HFFc6 (cell line): ENCODE results near the gene DUS2. TPM values are rescaled to one million over a fixed set of nuclear protein-coding genes. Genes with fewer than 3 reads are reported as not detected.
"Not testable (repeated sequence)": the region's sequence is repeated elsewhere in the genome, so short reads cannot be mapped to it uniquely, and the experiment has no call there.

Source experiments
- DNase-seq: peaks from one replicate; pipeline ENCODE4 v3.0.0-alpha.2; 2018
- H3K27ac Mint-ChIP-seq: 2 replicates; pipeline ENCODE4 v1.8.0; 2020; ENCODE audit warnings: mild to moderate bottlenecking, mixed read lengths
- H3K27me3 Mint-ChIP-seq: 2 replicates; pipeline ENCODE4 v1.8.0; 2021; ENCODE audit warnings: mild to moderate bottlenecking, moderate library complexity, mixed read lengths; ENCODE audit not compliant: insufficient read depth
- H3K36me3 Mint-ChIP-seq: 2 replicates; pipeline ENCODE4 v1.8.0; 2021; ENCODE audit warnings: low read depth, mixed read lengths
- H3K4me1 Mint-ChIP-seq: 2 replicates; pipeline ENCODE4 v1.8.0; 2020; ENCODE audit warnings: low read depth, mixed read lengths
- H3K4me3 Mint-ChIP-seq: 2 replicates; pipeline ENCODE4 v1.8.0; 2020; ENCODE audit warnings: mild to moderate bottlenecking, moderate library complexity, mixed read lengths
- H3K9me3 Mint-ChIP-seq: 2 replicates; pipeline ENCODE4 v1.8.0; 2020; ENCODE audit warnings: mild to moderate bottlenecking, mixed read lengths
- CTCF ChIP-seq: fragments of 200-600 bp; sonication (generic); IDR thresholded peaks from 2 replicates; pipeline ENCODE4 v1.5.0; 2021; ENCODE audit warnings: antibody characterized with exemption, mild to moderate bottlenecking
- total RNA-seq, 6 experiments: library from RNA; stranded (reverse); fragmentation: NEBNext Ultra II Directional; extraction: Animal tissue kit (Norgen Biotek cat#: 25700); gene quantifications; 2 replicates in 1 of 6; 3 replicates in 5 of 6; pipeline ENCODE4 v1.2.3, GENCODE V29; 2021

The DUS2 gene
- total RNA-seq, 6 experiments from 2014 or later = 13.3 to 17.4 (median 15.9) TPM

GRCh38 chr16:68117884-68118283 lies 94.8 kb downstream of the DUS2 start:
- no peak for DNase-seq
- no peaks in the 10 kb centered on the region for H3K4me1 Mint-ChIP-seq
- H3K27ac Mint-ChIP-seq = no peak overlapping the region
- no peak overlapping the region for H3K4me3 Mint-ChIP-seq
- TF ChIP-seq CTCF = no peak
- H3K27me3 Mint-ChIP-seq = no peaks in the 10 kb centered on the region
- H3K9me3 Mint-ChIP-seq = no peaks in the 10 kb centered on the region
- no peaks in the 10 kb centered on the region for H3K36me3 Mint-ChIP-seq

GRCh38 chr16:68118954-68119353 lies 95.9 kb downstream of the DUS2 start:
- not testable (repeated sequence) for H3K36me3 Mint-ChIP-seq, DNase-seq, H3K4me1 Mint-ChIP-seq, H3K27me3 Mint-ChIP-seq, H3K27ac Mint-ChIP-seq, H3K4me3 Mint-ChIP-seq, H3K9me3 Mint-ChIP-seq

- H3K4me1 Mint-ChIP-seq, H3K4me3 Mint-ChIP-seq, DNase-seq, H3K36me3 Mint-ChIP-seq, H3K9me3 Mint-ChIP-seq, H3K27ac Mint-ChIP-seq, H3K27me3 Mint-ChIP-seq: not testable (repeated sequence)
Measured at GRCh38 chr16:68120496-68120895, 97.4 kb downstream of the DUS2 start.

GRCh38 chr16:68126395-68126794 lies 103.3 kb downstream of the DUS2 start:
- Mint-ChIP-seq H3K4me3 (no peak overlapping the region), H3K27me3 (peaks cover 1% of the 10 kb centered on the region; the same call in 1 of the 2 replicates), H3K27ac (no peak overlapping the region), H3K9me3 (no peaks in the 10 kb centered on the region), H3K4me1 (peaks cover 23% of the 10 kb centered on the region), H3K36me3 (peaks cover 4% of the 10 kb centered on the region; the same call in 1 of the 2 replicates)
- no peak for TF ChIP-seq CTCF
- no peak for DNase-seq

- H3K9me3 Mint-ChIP-seq = no peaks in the 10 kb centered on the region
- H3K4me3 Mint-ChIP-seq = no peak overlapping the region
- H3K27ac Mint-ChIP-seq = peak overlapping the region; percentile 52
- H3K36me3 Mint-ChIP-seq = peaks cover 9% of the 10 kb centered on the region
- peaks cover 1% of the 10 kb centered on the region; the same call in 1 of the 2 replicates for H3K27me3 Mint-ChIP-seq
- DNase-seq = no peak
- peaks cover 35% of the 10 kb centered on the region for H3K4me1 Mint-ChIP-seq
- no peak for TF ChIP-seq CTCF
Measured at GRCh38 chr16:68128577-68129305, 105.7 kb downstream of the DUS2 start.

Other genes with a start within 250 kb of the DUS2 start
- 10 to 100 TPM; 11.5 to 15.6 (median 12.8) TPM for gene RANBP10, start 216.7 kb upstream of the DUS2 start, total RNA-seq
- 1 to 10 TPM in 2 of 6 experiments, under 1 TPM in 4; 0.23 to 1.3 (median 0.79) TPM for gene TSNAXIP1, start 216.4 kb upstream of the DUS2 start, total RNA-seq
- gene THAP11, start 181.0 kb upstream of the DUS2 start, total RNA-seq = 10 to 100 TPM; 15.1 to 18.6 (median 16.2) TPM
- 100 to 1,000 TPM; 182 to 195 (median 185) TPM for gene NUTF2, start 176.4 kb upstream of the DUS2 start, total RNA-seq
- 10 to 100 TPM; 51.2 to 64.2 (median 59.7) TPM for gene CENPT, start 175.6 kb upstream of the DUS2 start, total RNA-seq
- 10 to 100 TPM; 60.2 to 81.0 (median 63.6) TPM for gene EDC4, start 150.2 kb upstream of the DUS2 start, total RNA-seq
- under 1 TPM in 3 of 6 experiments, not detected in 3; 0.25 to 0.51 (median 0.38) TPM for gene NRN1L, start 138.4 kb upstream of the DUS2 start, total RNA-seq
- 10 to 100 TPM; 25.2 to 34.1 (median 29.3) TPM for gene PSKH1, start 130.0 kb upstream of the DUS2 start, total RNA-seq
- gene CTRL, start 91.4 kb upstream of the DUS2 start, total RNA-seq = under 1 TPM; 0.25 to 0.63 (median 0.43) TPM
- gene PSMB10, start 86.4 kb upstream of the DUS2 start, total RNA-seq = 10 to 100 TPM; 36.3 to 49.7 (median 40.0) TPM
- 10 to 100 TPM; 17.6 to 21.8 (median 19.8) TPM for gene LCAT, start 79.2 kb upstream of the DUS2 start, total RNA-seq
- 100 to 1,000 TPM in 1 of 6 experiments, 10 to 100 TPM in 5; 89.8 to 113 (median 98.9) TPM for gene SLC12A4, start 54.6 kb upstream of the DUS2 start, total RNA-seq
- gene DPEP3, start 42.8 kb upstream of the DUS2 start, total RNA-seq = not detected
- not detected for gene DPEP2, start 23.8 kb upstream of the DUS2 start, total RNA-seq
- gene DPEP2NB, start 7.4 kb upstream of the DUS2 start, total RNA-seq = not detected
- gene DDX28, start 52 bp upstream of the DUS2 start, total RNA-seq = 1 to 10 TPM; 7.2 to 8.5 (median 8.2) TPM
- 10 to 100 TPM; 17.2 to 20.7 (median 19.9) TPM for gene NFATC3, start 62.1 kb downstream of the DUS2 start, total RNA-seq
- under 1 TPM in 4 of 6 experiments, not detected in 2; 0.05 to 0.14 (median 0.10) TPM for gene ESRP2, start 212.8 kb downstream of the DUS2 start, total RNA-seq
- gene PLA2G15, start 222.1 kb downstream of the DUS2 start, total RNA-seq = 10 to 100 TPM; 40.1 to 47.4 (median 44.4) TPM
- 10 to 100 TPM; 46.1 to 56.6 (median 50.8) TPM for gene SLC7A6, start 241.2 kb downstream of the DUS2 start, total RNA-seq